GM21619 (cell line): ENCODE data around the gene TNK2.

Experiments
- ATAC-seq: cut with Tn5 transposase; IDR thresholded peaks from one replicate; pipeline ENCODE4 v1.9.1; 2021; ENCODE audit not compliant: unreplicated experiment

TNK2 gene

GRCh38 chr3:195886181-195887141 is 21.9 kb downstream of the TNK2 start:
- ATAC-seq = no peak

GRCh38 chr3:195885036-195885891 is 23.1 kb downstream of the TNK2 start:
- ATAC-seq = no peak

- ATAC-seq = no peak
Observed at GRCh38 chr3:195884691-195885035, 23.7 kb downstream of the TNK2 start.

- ATAC-seq = no peak
Observed at GRCh38 chr3:195883801-195884200, 24.6 kb downstream of the TNK2 start.

- no peak for ATAC-seq
Observed at GRCh38 chr3:195883160-195883559, 25.2 kb downstream of the TNK2 start.

GRCh38 chr3:195882002-195882441 is 26.3 kb downstream of the TNK2 start:
- no peak for ATAC-seq

- no peak for ATAC-seq
Observed at GRCh38 chr3:195881276-195881988, 26.9 kb downstream of the TNK2 start.

- no peak for ATAC-seq
Observed at GRCh38 chr3:195880037-195880431, 28.3 kb downstream of the TNK2 start.

GRCh38 chr3:195879416-195880036 is 28.8 kb downstream of the TNK2 start:
- no peak for ATAC-seq

GRCh38 chr3:195878424-195879274 is 29.7 kb downstream of the TNK2 start:
- ATAC-seq = no peak

- ATAC-seq = no peak
Observed at GRCh38 chr3:195877767-195878423, 30.5 kb downstream of the TNK2 start.

GRCh38 chr3:195877136-195877715 is 31.1 kb downstream of the TNK2 start:
- no peak for ATAC-seq

- ATAC-seq = no peak
Observed at GRCh38 chr3:195876297-195877064, 31.9 kb downstream of the TNK2 start.

GRCh38 chr3:195875482-195876236 is 32.7 kb downstream of the TNK2 start:
- no peak for ATAC-seq

GRCh38 chr3:195873971-195874370 is 34.4 kb downstream of the TNK2 start:
- ATAC-seq = no peak

- ATAC-seq = no peak
Observed at GRCh38 chr3:195873281-195873887, 35.0 kb downstream of the TNK2 start.

- ATAC-seq = no peak
Observed at GRCh38 chr3:195872800-195873199, 35.6 kb downstream of the TNK2 start.
